ENCODE data around the gene THOC2. TPM values are rescaled to one million over a fixed set of nuclear protein-coding genes. Genes with fewer than 3 reads are reported as not detected.

Gene THOC2
- total and polyA plus RNA-seq, 2 donors (not counting 1 experiment from before 2014, with no cell fraction given): 34.7 to 113 TPM

GRCh38 chrX:123588723-123589122 is 144.1 kb downstream of the THOC2 start:
- WGBS (ENCODE audit: insufficient coverage): no CpG with 5 or more reads among the region's 3 CpGs
- H3K4me1 Mint-ChIP-seq: peaks cover 8% of the 10 kb centered on the region

DNA sequence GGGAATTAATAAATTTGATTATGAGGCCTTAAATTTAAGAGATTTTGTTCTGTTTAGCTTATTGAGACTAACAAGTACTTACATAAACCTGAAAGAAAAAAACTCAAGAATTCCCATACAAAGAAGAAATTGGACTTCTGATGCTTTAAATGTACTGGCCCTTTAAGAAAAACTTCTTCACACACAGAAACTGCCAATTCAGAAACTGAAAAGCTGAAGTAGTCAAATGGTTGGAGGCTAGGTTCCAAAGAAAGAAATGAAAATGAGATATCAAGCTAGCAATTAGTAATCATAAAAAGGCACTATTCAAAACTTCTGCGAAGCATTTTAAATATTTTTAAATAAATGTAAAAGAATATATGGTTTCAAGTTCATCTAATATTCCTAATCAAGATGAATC is 151.3 kb downstream of the THOC2 start:
- Histone ChIP-seq H3K4me3 (ENCODE audit: control extremely low read depth in 1 of 5, extremely low read depth in 1 of 5, insufficient read depth in 1 of 5, low read depth in 2 of 5, low read length in 4 of 5) (no peak overlapping the region), H3K9ac (ENCODE audit: low read length) (no peak overlapping the region), H3K4me2 (replicated peaks; ENCODE audit: low read depth, low read length, poor library complexity, severe bottlenecking) (no peak overlapping the region), H2AFZ (ENCODE audit: insufficient read depth, low read depth, low read length, poor library complexity, severe bottlenecking) (no peak overlapping the region), H3K36me3 (replicated peaks in 1 of 2; ENCODE audit: control extremely low read depth in 1 of 2, control insufficient read depth in 1 of 2, extremely low read depth in 1 of 2, insufficient read depth in 2 of 2, low read length in 1 of 2) (no peaks in the 10 kb centered on the region), H4K20me1 (ENCODE audit: control insufficient read depth, insufficient read depth, low read length, poor library complexity, severe bottlenecking) (no peaks in the 10 kb centered on the region), H3K79me2 (ENCODE audit: control insufficient read depth, insufficient read depth, low read length) (no peaks in the 10 kb centered on the region), H3K9me3 (ENCODE audit: control extremely low read depth in 1 of 3, control insufficient read depth in 2 of 3, insufficient read depth in 1 of 3, low read length in 2 of 3) (no peaks in the 10 kb centered on the region), H3K27me3 (replicated peaks in 1 of 4; ENCODE audit: control extremely low read depth in 1 of 4, control insufficient read depth in 3 of 4, insufficient read depth in 4 of 4, low read length in 3 of 4) (no peaks in the 10 kb centered on the region), H3K4me1 (ENCODE audit: control insufficient read depth in 2 of 2, insufficient read depth in 2 of 2, low read length in 2 of 2) (no peaks in the 10 kb centered on the region), H3K27ac (ENCODE audit: low read length in 2 of 2) (no peak overlapping the region)
- H3K9me3 Mint-ChIP-seq (ENCODE audit: insufficient read depth): peaks cover 2% of the 10 kb centered on the region
- WGBS (ENCODE audit: insufficient coverage): no CpG with 5 or more reads among the region's 1 CpG
- ChIA-PET CTCF (interaction anchor here (1.6 kb wide), 1 partner anchor 9 kb away, joined by 4 read pairs; no protein-coding TSS in a partner anchor), POLR2A (no interaction called here)
- no peak for DNase-seq
- intact Hi-C loops (cut with micrococcal nuclease): no loop called here
- H3K27ac Mint-ChIP-seq: no peak overlapping the region
- H3K4me1 Mint-ChIP-seq: no peaks in the 10 kb centered on the region
- no peak for ATAC-seq (ENCODE audit: low read depth)
- no peaks in the 10 kb centered on the region for H3K27me3 Mint-ChIP-seq
- no peak for TF ChIP-seq EZH2 (IDR thresholded peaks at IDR 0.05; ENCODE audit: borderline replicate concordance, insufficient read depth, low read depth, low read length, poor library complexity, severe bottlenecking)
- H3K4me3 Mint-ChIP-seq: no peak overlapping the region

More at GRCh38 chrX:123588723-123589122, 144.1 kb downstream of the THOC2 start:
- no peaks in the 10 kb centered on the region for H3K9me3 Mint-ChIP-seq (ENCODE audit: insufficient read depth)
- DNase-seq (no peak), ATAC-seq (ENCODE audit: low read depth) (no peak)
- Histone ChIP-seq H4K20me1 (ENCODE audit: control insufficient read depth, insufficient read depth, low read length, poor library complexity, severe bottlenecking) (no peaks in the 10 kb centered on the region), H2AFZ (ENCODE audit: insufficient read depth, low read depth, low read length, poor library complexity, severe bottlenecking) (no peak overlapping the region), H3K79me2 (ENCODE audit: control insufficient read depth, insufficient read depth, low read length) (no peaks in the 10 kb centered on the region), H3K4me1 (ENCODE audit: control insufficient read depth in 2 of 2, insufficient read depth in 2 of 2, low read length in 2 of 2) (no peaks in the 10 kb centered on the region), H3K27ac (ENCODE audit: low read length in 2 of 2) (no peak overlapping the region), H3K36me3 (replicated peaks in 1 of 2; ENCODE audit: control extremely low read depth in 1 of 2, control insufficient read depth in 1 of 2, extremely low read depth in 1 of 2, insufficient read depth in 2 of 2, low read length in 1 of 2) (no peaks in the 10 kb centered on the region), H3K27me3 (replicated peaks in 1 of 4; ENCODE audit: control extremely low read depth in 1 of 4, control insufficient read depth in 3 of 4, insufficient read depth in 4 of 4, low read length in 3 of 4) (no peaks in the 10 kb centered on the region), H3K9ac (ENCODE audit: low read length) (no peak overlapping the region), H3K4me3 (ENCODE audit: control extremely low read depth in 1 of 5, extremely low read depth in 1 of 5, insufficient read depth in 1 of 5, low read depth in 2 of 5, low read length in 4 of 5) (no peak overlapping the region), H3K9me3 (ENCODE audit: control extremely low read depth in 1 of 3, control insufficient read depth in 2 of 3, insufficient read depth in 1 of 3, low read length in 2 of 3) (no peaks in the 10 kb centered on the region), H3K4me2 (replicated peaks; ENCODE audit: low read depth, low read length, poor library complexity, severe bottlenecking) (no peak overlapping the region)
- H3K4me3 Mint-ChIP-seq: no peak overlapping the region
- ChIA-PET POLR2A (no interaction called here), CTCF (no interaction called here)
- TF ChIP-seq CTCF (IDR thresholded peaks at IDR 0.05): no peak
- TF ChIP-seq EZH2 (IDR thresholded peaks at IDR 0.05; ENCODE audit: borderline replicate concordance, insufficient read depth, low read depth, low read length, poor library complexity, severe bottlenecking): no peak
- no peak overlapping the region for H3K27ac Mint-ChIP-seq
- H3K27me3 Mint-ChIP-seq: no peaks in the 10 kb centered on the region
- intact Hi-C loops (cut with micrococcal nuclease): no loop called here

Data from B cell (primary cell).